Keratinocyte (primary cell): ENCODE measurements around the gene UTY.

Experiments used
- CTCF ChIP-seq, 3 experiments: IDR thresholded peaks in 1 of 3; conservative IDR thresholded peaks in 1 of 3; optimal IDR thresholded peaks in 1 of 3; 2 replicates in 2 of 3; 3 replicates in 1 of 3; pipeline versions ENCODE3 to v1.5.1; 2011; ENCODE audit warnings: low read length in 3 of 3, mild to moderate bottlenecking in 3 of 3, moderate library complexity in 2 of 3, control low read depth in 1 of 3, inconsistent platforms in 1 of 3; ENCODE audit not compliant: insufficient read depth in 2 of 3; ENCODE audit errors: extremely low read depth in 1 of 3
- EZH2 ChIP-seq: IDR thresholded peaks from one replicate; pipeline ENCODE4 v1.6.1; 2012; ENCODE audit warnings: inconsistent platforms, mild to moderate bottlenecking, low read length, moderate library complexity

GRCh38 chrY:13250421-13250820, 229.4 kb downstream of the UTY start:
- TF ChIP-seq CTCF (optimal IDR thresholded peaks at IDR 0.05 in 1 of 3, IDR thresholded peaks at IDR 0.05 in 1 of 3, conservative IDR thresholded peaks at IDR 0.05 in 1 of 3; ENCODE audit: extremely low read depth in 1 of 3, insufficient read depth in 2 of 3, low read length in 3 of 3) (no peak), EZH2 (no peak)
